H9 (cell line): Measurements from ENCODE around the gene POC1B. TPM values are rescaled to one million over a fixed set of nuclear protein-coding genes. Genes with fewer than 3 reads are reported as not detected.

Experiments
- DNase-seq: peaks from one replicate; pipeline ENCODE4 v3.0.0-alpha.2; 2017
- H2AFZ ChIP-seq: one replicate; pipeline ENCODE4 v1.6.1; 2013; ENCODE audit warnings: mild to moderate bottlenecking, low read length, control low read depth, moderate library complexity
- H2AK5ac ChIP-seq: 2 replicates; pipeline ENCODE4 v1.6.1; 2013; ENCODE audit warnings: low read length, control low read depth, mixed read lengths; ENCODE audit not compliant: insufficient read length
- H2BK120ac ChIP-seq: one replicate; pipeline ENCODE4 v1.6.1; 2013; ENCODE audit warnings: low read depth, mild to moderate bottlenecking, low read length, control low read depth, inconsistent platforms; ENCODE audit not compliant: poor library complexity, severe bottlenecking
- H2BK12ac ChIP-seq: 2 replicates; pipeline ENCODE4 v1.6.1; 2013; ENCODE audit warnings: low read length, control low read depth, mixed read lengths, low read depth; ENCODE audit not compliant: insufficient read length
- H2BK15ac ChIP-seq: 2 replicates; pipeline ENCODE4 v1.6.1; 2013; ENCODE audit warnings: low read depth, low read length, control low read depth
- H2BK20ac ChIP-seq: one replicate; pipeline ENCODE4 v1.6.1; 2013; ENCODE audit warnings: low read depth, mild to moderate bottlenecking, low read length, control low read depth, inconsistent platforms; ENCODE audit not compliant: poor library complexity, severe bottlenecking
- H2BK5ac ChIP-seq: 2 replicates; pipeline ENCODE4 v1.6.1; 2013; ENCODE audit warnings: low read length, control low read depth, mixed read lengths; ENCODE audit not compliant: insufficient read length
- H3K14ac ChIP-seq: 2 replicates; pipeline ENCODE4 v1.6.1; 2013; ENCODE audit warnings: low read length, control low read depth; ENCODE audit not compliant: insufficient read depth
- H3K18ac ChIP-seq: 2 replicates; pipeline ENCODE4 v1.6.1; 2013; ENCODE audit warnings: low read depth, mild to moderate bottlenecking, mixed read lengths, low read length, control low read depth; ENCODE audit not compliant: insufficient read length
- H3K23ac ChIP-seq: 2 replicates; pipeline ENCODE4 v1.6.1; 2013; ENCODE audit warnings: low read length, control low read depth, mixed read lengths, low read depth; ENCODE audit not compliant: insufficient read length
- H3K23me2 ChIP-seq: 2 replicates; pipeline ENCODE4 v1.6.1; 2013; ENCODE audit warnings: low read depth, mild to moderate bottlenecking, mixed read lengths, low read length, control low read depth; ENCODE audit not compliant: insufficient read length, poor library complexity, severe bottlenecking
- H3K27ac ChIP-seq: 2 replicates; pipeline ENCODE4 v1.5.1; 2013; ENCODE audit warnings: low read length, control low read depth, mixed read lengths, low read depth; ENCODE audit not compliant: insufficient read length
- H3K27me3 ChIP-seq: 2 replicates; pipeline ENCODE4 v1.6.1; 2013; ENCODE audit warnings: low read length, control low read depth, inconsistent platforms; ENCODE audit not compliant: insufficient read depth
- H3K4ac ChIP-seq: 2 replicates; pipeline ENCODE4 v1.6.1; 2013; ENCODE audit warnings: low read depth, mild to moderate bottlenecking, control low read depth, inconsistent platforms, low read length, moderate library complexity
- H3K4me1 ChIP-seq: 2 replicates; pipeline ENCODE4 v1.6.1; 2013; ENCODE audit warnings: low read length, control low read depth, inconsistent platforms; ENCODE audit not compliant: insufficient read depth
- H3K4me2 ChIP-seq: 2 replicates; pipeline ENCODE4 v1.6.1; 2013; ENCODE audit warnings: low read length, control low read depth, mixed read lengths; ENCODE audit not compliant: insufficient read length, insufficient read depth
- H3K56ac ChIP-seq: 2 replicates; pipeline ENCODE4 v1.6.1; 2013; ENCODE audit warnings: low read depth, mild to moderate bottlenecking, mixed read lengths, low read length, control low read depth; ENCODE audit not compliant: insufficient read length
- H3K79me1 ChIP-seq: 2 replicates; pipeline ENCODE4 v1.6.1; 2013; ENCODE audit warnings: low read depth, mild to moderate bottlenecking, moderate library complexity, low read length, control low read depth, inconsistent platforms; ENCODE audit not compliant: insufficient read depth, poor library complexity, severe bottlenecking
- H3K79me2 ChIP-seq: 2 replicates; pipeline ENCODE4 v1.6.1; 2013; ENCODE audit warnings: low read length, control low read depth, inconsistent platforms; ENCODE audit not compliant: insufficient read depth
- H3K9ac ChIP-seq: 2 replicates; pipeline ENCODE4 v1.6.1; 2013; ENCODE audit warnings: low read length, control low read depth, mixed read lengths; ENCODE audit not compliant: insufficient read length; ENCODE audit errors: extremely low read depth
- H3K9me3 ChIP-seq: one replicate; pipeline ENCODE4 v1.6.1; 2013; ENCODE audit warnings: low read depth, low read length, inconsistent platforms; ENCODE audit not compliant: control insufficient read depth
- H3T11ph ChIP-seq: one replicate; pipeline ENCODE4 v1.6.1; 2013; ENCODE audit warnings: mild to moderate bottlenecking, low read length, control low read depth, inconsistent platforms
- H4K20me1 ChIP-seq: one replicate; pipeline ENCODE4 v1.6.1; 2013; ENCODE audit not compliant: control insufficient read depth, insufficient read length, insufficient read depth
- H4K5ac ChIP-seq: 2 replicates; pipeline ENCODE4 v1.6.1; 2013; ENCODE audit warnings: low read depth, mild to moderate bottlenecking, mixed read lengths, low read length, control low read depth; ENCODE audit not compliant: insufficient read length
- H4K8ac ChIP-seq: replicated peaks from 2 replicates; pipeline ENCODE4 v1.6.1; 2013; ENCODE audit warnings: low read length, control low read depth, mixed read lengths, low read depth; ENCODE audit not compliant: insufficient read length
- H4K91ac ChIP-seq: 2 replicates; pipeline ENCODE4 v1.6.1; 2013; ENCODE audit warnings: low read depth, mild to moderate bottlenecking, moderate library complexity, mixed read lengths, low read length, control low read depth; ENCODE audit not compliant: insufficient read length
- H3K27ac Mint-ChIP-seq, 3 experiments: 2 replicates in 2 of 3; 3 replicates in 1 of 3; pipeline ENCODE4 v1.8.0; 2020 to 2021; ENCODE audit warnings: mixed read lengths in 3 of 3, mild to moderate bottlenecking in 1 of 3, moderate library complexity in 1 of 3
- H3K27me3 Mint-ChIP-seq: 2 replicates; pipeline ENCODE4 v1.8.0; 2021; ENCODE audit warnings: low read depth, mild to moderate bottlenecking, moderate library complexity, mixed read lengths
- H3K36me3 Mint-ChIP-seq, 3 experiments: 2 replicates in 2 of 3; 3 replicates in 1 of 3; pipeline ENCODE4 v1.8.0; 2020 to 2021; ENCODE audit warnings: low read depth in 3 of 3, mixed read lengths in 3 of 3; ENCODE audit not compliant: insufficient read depth in 1 of 3
- H3K4me1 Mint-ChIP-seq, 2 experiments: 2 replicates each; pipeline ENCODE4 v1.8.0; 2020; ENCODE audit warnings: mixed read lengths in 2 of 2
- H3K4me3 Mint-ChIP-seq, 2 experiments: 2 replicates in 1 of 2; 3 replicates in 1 of 2; pipeline ENCODE4 v1.8.0; 2020 to 2021; ENCODE audit warnings: mild to moderate bottlenecking in 2 of 2, mixed read lengths in 2 of 2, moderate library complexity in 1 of 2
- H3K9me3 Mint-ChIP-seq, 2 experiments: 2 replicates in 1 of 2; 3 replicates in 1 of 2; pipeline ENCODE4 v1.8.0; 2020; ENCODE audit warnings: mild to moderate bottlenecking in 2 of 2, mixed read lengths in 2 of 2, moderate library complexity in 1 of 2
- CTCF ChIP-seq: fragments of 200-600 bp; sonication (generic); conservative IDR thresholded peaks from 3 replicates; pipeline ENCODE4 v1.8.0; 2021; ENCODE audit warnings: antibody characterized with exemption, mild to moderate bottlenecking
- WGBS: extraction: QIAGEN DNeasy Blood & Tissue Kit; methylation state at CpG from one replicate; pipeline ENCODE4 v1.1.7; 2013; ENCODE audit warnings: missing lambda C conversion rate, low lambda C conversion rate, mixed read lengths; ENCODE audit not compliant: insufficient read length; ENCODE audit errors: extremely low coverage; 5-methylcytosine and 5-hydroxymethylcytosine counted together
- total RNA-seq: library from RNA; stranded (reverse); gene quantifications from 2 replicates; pipeline ENCODE4 v1.2.1, GENCODE V29; 2021

The POC1B gene
- total RNA-seq, 1 experiment from 2014 or later = 12.5 TPM

DNA sequence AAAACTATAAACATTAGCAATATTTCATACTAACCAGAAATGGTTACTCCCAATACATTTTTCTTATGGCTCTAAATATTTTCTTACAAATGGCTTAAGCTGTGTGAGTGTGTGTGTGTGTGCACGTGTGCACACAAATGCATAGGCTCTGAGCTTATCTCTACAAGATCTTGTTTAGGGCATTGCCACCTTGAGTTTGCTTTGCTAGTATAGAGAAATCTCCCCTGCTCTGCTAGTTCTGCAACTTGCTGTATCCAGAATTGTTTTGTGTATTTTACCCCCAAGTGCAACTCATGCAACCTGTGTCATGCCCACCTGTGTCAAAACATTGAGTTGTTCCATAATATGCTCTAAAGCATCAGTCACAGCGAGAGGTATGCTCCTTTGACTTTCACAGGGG, 101.0 kb downstream of the POC1B start:
- Histone ChIP-seq H3K9ac (no peak overlapping the region), H2BK12ac (no peak overlapping the region), H2BK5ac (no peak overlapping the region), H3K4me2 (no peak overlapping the region), H3K79me2 (no peaks in the 10 kb centered on the region), H3K14ac (no peak overlapping the region), H3K23ac (no peak overlapping the region), H4K5ac (no peak overlapping the region), H3K4me1 (no peaks in the 10 kb centered on the region), H2BK15ac (no peak overlapping the region), H2BK20ac (no peak overlapping the region), H3K79me1 (no peaks in the 10 kb centered on the region), H3K18ac (no peak overlapping the region), H3K27me3 (no peaks in the 10 kb centered on the region), H3K4ac (no peak overlapping the region), H3T11ph (no peak overlapping the region), H4K8ac (no peak overlapping the region), H2AFZ (no peak overlapping the region), H2BK120ac (no peak overlapping the region), H3K9me3 (no peaks in the 10 kb centered on the region), H4K20me1 (no peaks in the 10 kb centered on the region), H3K56ac (no peak overlapping the region), H3K27ac (no peak overlapping the region), H4K91ac (no peak overlapping the region), H3K23me2 (no peaks in the 10 kb centered on the region), H2AK5ac (no peak overlapping the region)
- H3K4me3 Mint-ChIP-seq = no peak overlapping the region
- WGBS = no CpG with 5 or more reads among the region's 2 CpGs
- no peaks in the 10 kb centered on the region for H3K36me3 Mint-ChIP-seq
- H3K9me3 Mint-ChIP-seq = no peaks in the 10 kb centered on the region
- TF ChIP-seq CTCF = no peak
- H3K27ac Mint-ChIP-seq = no peak overlapping the region
- no peaks in the 10 kb centered on the region for H3K4me1 Mint-ChIP-seq
- no peaks in the 10 kb centered on the region for H3K27me3 Mint-ChIP-seq
- DNase-seq = no peak
